K562 (cell line): ENCODE data around the gene SLC22A1. TPM values are rescaled to one million over a fixed set of nuclear protein-coding genes. Genes with fewer than 3 reads are reported as not detected.

Experiments used
- ATAC-seq: fragments of 200-7000 bp; cut with Tn5 transposase; 3 replicates; pipeline ENCODE4 v1.9.1; 2020; ENCODE audit warnings: moderate library complexity
- BruUV-seq: library from RNA; stranded (reverse); fragments of 400-500 nt; replicated peaks from 2 replicates; lab custom pipeline; 2021; lab: Mats Ljungman, UMichigan
- CTCF ChIA-PET: fragments of 300-600 bp; formaldehyde crosslinking; extraction: SDS; loops from one replicate; lab custom pipeline; 2021; ENCODE audit warnings: low intra/inter-chr PET ratio; lab: Yijun Ruan, JAX
- POLR2A ChIA-PET: fragments of 300-600, 350-650 bp; sonication (Branson Sonifier 250); formaldehyde crosslinking; extraction: SDS; loops from one replicate; lab custom pipeline; 2021; ENCODE audit warnings: antibody characterized with exemption, inconsistent platforms; lab: Yijun Ruan, JAX
- DNase-seq, 4 experiments: peaks; one replicate each; pipeline versions ENCODE4 v3.0.0 to v3.0.0-alpha.2; 2011 to 2018; ENCODE audit warnings: low spot score in 3 of 4, mixed read lengths in 3 of 4; ENCODE audit errors: extremely low read depth in 1 of 4
- FAIRE-seq: peaks from 2 replicates; lab custom pipeline; 2011; peaks lifted over from hg19 to GRCh38; lab: Jason Lieb, UNC
- H2AFZ ChIP-seq: 2 replicates; pipeline ENCODE4 v1.6.0; 2011; ENCODE audit warnings: low read depth, low read length, control low read depth, inconsistent platforms
- H3K27ac ChIP-seq: fragments of 200-600 bp; 3 replicates; pipeline ENCODE4 v1.8.0; 2011; ENCODE audit warnings: low read depth, mild to moderate bottlenecking, control low read depth, inconsistent platforms, low read length, moderate library complexity, mixed read lengths; ENCODE audit errors: extremely low read depth
- H3K27me3 ChIP-seq, 2 experiments: fragments of 300-600 bp in 1 of 2; 2 replicates in 1 of 2; 3 replicates in 1 of 2; pipeline versions ENCODE4 v1.6.0 to v1.8.0; 2011; ENCODE audit warnings: inconsistent platforms in 2 of 2, low read length in 2 of 2, mild to moderate bottlenecking in 1 of 2, mixed read lengths in 1 of 2, moderate library complexity in 1 of 2; ENCODE audit not compliant: control insufficient read depth in 2 of 2, insufficient read depth in 2 of 2
- H3K36me3 ChIP-seq: fragments of 300-600 bp; 3 replicates; pipeline ENCODE4 v1.8.0; 2011; ENCODE audit warnings: mild to moderate bottlenecking, low read length, inconsistent platforms; ENCODE audit not compliant: control insufficient read depth, insufficient read depth
- H3K4me1 ChIP-seq, 2 experiments: fragments of 200-600 bp in 1 of 2; replicated peaks in 1 of 2; 2 replicates in 1 of 2; 3 replicates in 1 of 2; pipeline versions ENCODE4 v1.5.1 to v1.8.0; 2011; ENCODE audit warnings: inconsistent platforms in 2 of 2, low read length in 2 of 2, mild to moderate bottlenecking in 1 of 2, mixed read lengths in 1 of 2, moderate library complexity in 1 of 2; ENCODE audit not compliant: control insufficient read depth in 2 of 2, insufficient read depth in 2 of 2
- H3K4me2 ChIP-seq: 2 replicates; pipeline ENCODE4 v1.6.1; 2011; ENCODE audit warnings: low read length, control low read depth, inconsistent platforms, mixed read lengths; ENCODE audit not compliant: insufficient read depth
- H3K4me3 ChIP-seq: fragments of 200-600 bp; sonication (generic), shearing (Covaris generic); 2 replicates; pipeline ENCODE4 v1.5.1; 2016; ENCODE audit warnings: control low read depth, inconsistent platforms
- H3K79me2 ChIP-seq: fragments of 200-600 bp; 3 replicates; pipeline ENCODE4 v1.8.0; 2011; ENCODE audit warnings: low read length, inconsistent platforms; ENCODE audit not compliant: control insufficient read depth, insufficient read depth
- H3K9ac ChIP-seq, 2 experiments: 2 replicates each; pipeline versions ENCODE4 v1.6.0 to v1.6.1; 2011; ENCODE audit warnings: low read depth in 2 of 2, low read length in 2 of 2, control low read depth in 1 of 2, inconsistent platforms in 1 of 2, mild to moderate bottlenecking in 1 of 2, mixed read lengths in 1 of 2; ENCODE audit not compliant: insufficient read depth in 1 of 2
- H3K9me1 ChIP-seq: one replicate; pipeline ENCODE4 v1.6.0; 2011; ENCODE audit warnings: inconsistent platforms, mild to moderate bottlenecking, low read length, moderate library complexity; ENCODE audit not compliant: control insufficient read depth, insufficient read depth
- H3K9me3 ChIP-seq: replicated peaks from 2 replicates; pipeline ENCODE4 v1.5.1; 2011; ENCODE audit warnings: low read depth, low read length, inconsistent platforms; ENCODE audit not compliant: control insufficient read depth, insufficient read depth
- H4K20me1 ChIP-seq: replicated peaks from 2 replicates; pipeline ENCODE4 v1.6.1; 2011; ENCODE audit warnings: low read length, inconsistent platforms, mixed read lengths; ENCODE audit not compliant: control insufficient read depth, insufficient read depth
- ATF3 ChIP-seq, 2 experiments: fragments of 450-650 bp in 1 of 2; sonication (generic) in 1 of 2; formaldehyde crosslinking in 1 of 2; IDR thresholded peaks in 1 of 2; conservative IDR thresholded peaks in 1 of 2; 2 replicates each; pipeline versions ENCODE4 v1.6.1 to v1.8.1; 2016 to 2023; ENCODE audit warnings: mild to moderate bottlenecking in 2 of 2, moderate library complexity in 2 of 2, inconsistent platforms in 1 of 2, missing genetic modification reagents in 1 of 2
- BRCA1 ChIP-seq, 2 experiments: fragments of 450-650 bp in 1 of 2; sonication (generic) in 1 of 2; formaldehyde crosslinking in 1 of 2; IDR thresholded peaks; 2 replicates each; pipeline versions ENCODE4 v1.5.0 to v1.6.1; 2017 to 2020; ENCODE audit warnings: mild to moderate bottlenecking in 1 of 2, missing genetic modification reagents in 1 of 2
- BRF2 ChIP-seq: IDR thresholded peaks from 3 replicates; pipeline ENCODE4 v1.6.1; 2011; ENCODE audit warnings: borderline replicate concordance, mild to moderate bottlenecking; ENCODE audit not compliant: insufficient read length, insufficient read depth
- CREB1 ChIP-seq, 2 experiments: sonication (generic) in 1 of 2; formaldehyde crosslinking in 1 of 2; IDR thresholded peaks; 2 replicates each; pipeline versions ENCODE4 v1.6.1 to v1.8.0; 2012 to 2022; ENCODE audit warnings: inconsistent platforms in 1 of 2, mild to moderate bottlenecking in 1 of 2, missing genetic modification reagents in 1 of 2, moderate library complexity in 1 of 2
- ELK3 ChIP-seq: fragments of 450-650 bp; formaldehyde crosslinking; IDR thresholded peaks from 2 replicates; pipeline ENCODE4 v1.4.0; 2020; ENCODE audit warnings: mild to moderate bottlenecking
- FOSL1 ChIP-seq: fragments of 200-800 bp; sonication (Bioruptor generic); conservative IDR thresholded peaks from 2 replicates; pipeline ENCODE4 v1.6.1; 2016; ENCODE audit warnings: missing genetic modification characterization, missing compliant biosample characterization
- HDAC3 ChIP-seq: fragments of 450-650 bp; IDR thresholded peaks from 2 replicates; pipeline ENCODE4 v1.6.1; 2018; ENCODE audit warnings: borderline replicate concordance, mild to moderate bottlenecking, moderate library complexity; ENCODE audit not compliant: partially characterized antibody
- KDM4B ChIP-seq, 2 experiments: fragments of 450-650 bp in 1 of 2; sonication (generic) in 1 of 2; IDR thresholded peaks; 2 replicates each; pipeline ENCODE4 v1.6.1; 2016 to 2017; ENCODE audit warnings: borderline replicate concordance in 2 of 2, antibody characterized with exemption in 1 of 2, low read depth in 1 of 2, mild to moderate bottlenecking in 1 of 2
- MXI1 ChIP-seq: IDR thresholded peaks from 2 replicates; pipeline ENCODE4 v1.6.1; 2011; ENCODE audit warnings: low read depth, mild to moderate bottlenecking, improper control_type of control experiment, low read length
- NR0B1 ChIP-seq: fragments of 450-650 bp; IDR thresholded peaks from one replicate; pipeline ENCODE4 v1.6.1; 2018; ENCODE audit warnings: mild to moderate bottlenecking, moderate library complexity; ENCODE audit not compliant: partially characterized antibody
- PPARD ChIP-seq: fragments of 250-450 bp; sonication (Bioruptor Pico); IDR thresholded peaks from 2 replicates; pipeline ENCODE4 v1.8.0; 2022; ENCODE audit warnings: inconsistent platforms, mild to moderate bottlenecking, moderate library complexity
- RBM15 ChIP-seq: fragments of 200-400 bp; formaldehyde crosslinking; IDR thresholded peaks from 2 replicates; pipeline ENCODE4 v1.6.1; 2018; ENCODE audit warnings: mild to moderate bottlenecking, low read length, moderate library complexity; ENCODE audit not compliant: insufficient read depth
- ZNF551 ChIP-seq: fragments of 250-450 bp; sonication (Bioruptor Pico); IDR thresholded peaks from 2 replicates; pipeline ENCODE4 v1.5.0; 2021; ENCODE audit warnings: mild to moderate bottlenecking, moderate library complexity
- ZNF584 ChIP-seq: fragments of 200-800 bp; sonication (Bioruptor generic); IDR thresholded peaks from 2 replicates; pipeline ENCODE4 v1.6.1; 2016; ENCODE audit warnings: low read depth, mild to moderate bottlenecking, missing genetic modification characterization, missing compliant biosample characterization
- WGBS: fragments of 100-300 bp; shearing (Covaris generic); methylation state at CpG from one replicate; pipeline ENCODE4 v1.1.6; 2016; ENCODE audit warnings: low coverage, mixed read lengths; ENCODE audit not compliant: insufficient coverage; ENCODE audit errors: missing lambda C conversion rate; 5-methylcytosine and 5-hydroxymethylcytosine counted together
- in situ Hi-C: fragments of 300-500 bp; cut with MboI; formaldehyde crosslinking; loops from 4 replicates; pipeline ENCODE4 v1.15.0; 2018; ENCODE audit warnings: inconsistent platforms, mixed read lengths
- intact Hi-C: fragments of 100-400 bp; cut with micrococcal nuclease; formaldehyde crosslinking; loops from 2 replicates; pipeline ENCODE4 v1.14.2; 2022
- polyA plus RNA-seq, 8 experiments: library from polyadenylated mRNA; depleted of rRNA in 4 of 8; stranded (reverse) in 5 of 8; unstranded in 3 of 8; fragments of >200 nt; fragmentation: Nextera tagmentation in 2 of 8; fragmentation: Illumina TruSeq in 1 of 8; extraction: Ambion mirVana in 2 of 8; extraction: Trizol in 1 of 8; gene quantifications; 2 replicates each; pipeline versions ENCODE4 v1.2.1 to v1.2.3, GENCODE V29; 2011 to 2014; ENCODE audit warnings: inconsistent platforms in 1 of 8, missing spikeins in 1 of 8
- total RNA-seq, 7 experiments: library from RNA; depleted of rRNA in 6 of 7; stranded (reverse); fragments of >200 nt in 6 of 7; fragmentation: Illumina TruSeq in 2 of 7; extraction: Trizol in 2 of 7; gene quantifications; 2 replicates each; pipeline versions ENCODE4 v1.2.1 to v1.2.3, GENCODE V29; 2011 to 2021; ENCODE audit warnings: low replicate concordance in 1 of 7

The SLC22A1 gene
- total and polyA plus RNA-seq, 9 of the 15 experiments (the other 6 are each of a cell fraction or from before 2014, with no cell fraction given) = 0.11 to 0.60 (median 0.26) TPM; not detected in 4

- TF ChIP-seq ELK3 (CRISPR knock-in tag) (no peak), BRCA1 (IDR thresholded peaks at IDR 0.05) (no peak), BRCA1 (CRISPR knock-in tag; IDR thresholded peaks at IDR 0.05) (no peak), KDM4B (IDR thresholded peaks at IDR 0.05; ENCODE audit: borderline replicate concordance in 2 of 2, low read depth in 1 of 2) (no peak), HDAC3 (no peak)
Observed at GRCh38 chr6:160204710-160205109, 83.1 kb downstream of the SLC22A1 start (continued).

- no peak overlapping the region for H3K4me2 ChIP-seq
- H3K27me3 ChIP-seq = no peaks in the 10 kb centered on the region
- H3K4me3 ChIP-seq = no peak overlapping the region
- H3K9ac ChIP-seq = no peak overlapping the region
- POLR2A ChIA-PET = interaction anchor here (1.2 kb wide), 1 partner anchor 13 kb away, joined by 3 read pairs; no protein-coding TSS in a partner anchor
- H3K4me1 ChIP-seq = no peaks in the 10 kb centered on the region
- H4K20me1 ChIP-seq = no peaks in the 10 kb centered on the region
- DNase-seq (no peak), ATAC-seq (no peak), FAIRE-seq (no peak)
- intact Hi-C loops = no loop called here
- no peaks in the 10 kb centered on the region for H3K79me2 ChIP-seq
- no peak overlapping the region for H2AFZ ChIP-seq
- no peaks in the 10 kb centered on the region for H3K36me3 ChIP-seq
- CTCF ChIA-PET = no interaction called here
- in situ Hi-C loops = no loop called here
- H3K9me3 ChIP-seq = no peaks in the 10 kb centered on the region
- H3K9me1 ChIP-seq = no peaks in the 10 kb centered on the region
- 5% methylated on average over 3 of the region's 3 CpGs for WGBS
- BruUV-seq = no TSS peak
- no peak overlapping the region for H3K27ac ChIP-seq
- no peak for TF ChIP-seq FOSL1 (tag)
- TF ChIP-seq ATF3 (IDR thresholded peaks at IDR 0.05) = peak; percentile 35; the same call in 1 of the 2 replicates
- TF ChIP-seq ATF3 (CRISPR knock-in tag; conservative IDR thresholded peaks at IDR 0.05) = no peak
- no peak for TF ChIP-seq MXI1
- TF ChIP-seq BRF2 = no peak
- no peak for TF ChIP-seq RBM15
- no peak for TF ChIP-seq NR0B1
- no peak for TF ChIP-seq PPARD (CRISPR knock-in tag)
- TF ChIP-seq ZNF584 (CRISPR knock-in tag) = no peak
- TF ChIP-seq ZNF551 (CRISPR knock-in tag) = no peak
- TF ChIP-seq CREB1 (IDR thresholded peaks at IDR 0.05) = no peak
- no peak for TF ChIP-seq CREB1 (CRISPR knock-in tag; IDR thresholded peaks at IDR 0.05)
Observed at GRCh38 chr6:160207618-160208017, 86.0 kb downstream of the SLC22A1 start.
